ENCODE measurements around the gene NHERF1.

The NHERF1 gene

GRCh38 chr17:74772053-74772452 lies 23.6 kb downstream of the NHERF1 start:
- peaks cover 43% of the 10 kb centered on the region for H3K36me3 ChIP-seq (ENCODE audit: control insufficient read depth, insufficient read depth, low read length, severe bottlenecking)
- DNase-seq (ENCODE audit: low read depth): no peak
- H3K4me1 ChIP-seq (ENCODE audit: control insufficient read depth, insufficient read depth, low read length): peaks cover 31% of the 10 kb centered on the region
- H3K4me3 ChIP-seq (ENCODE audit: low read length): no peak overlapping the region
- H3K27me3 ChIP-seq (replicated peaks; ENCODE audit: control insufficient read depth, insufficient read depth, low read length): no peaks in the 10 kb centered on the region
- no peak overlapping the region for H3K9ac ChIP-seq (ENCODE audit: low read length)
- H3K9me3 ChIP-seq (ENCODE audit: control insufficient read depth, low read length): no peaks in the 10 kb centered on the region

GRCh38 chr17:74773414-74773813 lies 25.0 kb downstream of the NHERF1 start:
- Histone ChIP-seq H3K9me3 (ENCODE audit: control insufficient read depth, low read length) (no peaks in the 10 kb centered on the region), H3K4me3 (ENCODE audit: low read length) (no peak overlapping the region), H3K4me1 (ENCODE audit: control insufficient read depth, insufficient read depth, low read length) (peaks cover 31% of the 10 kb centered on the region), H3K27me3 (replicated peaks; ENCODE audit: control insufficient read depth, insufficient read depth, low read length) (no peaks in the 10 kb centered on the region), H3K36me3 (ENCODE audit: control insufficient read depth, insufficient read depth, low read length, severe bottlenecking) (peaks cover 43% of the 10 kb centered on the region), H3K9ac (ENCODE audit: low read length) (no peak overlapping the region)
- no peak for DNase-seq (ENCODE audit: low read depth)

- peaks cover 30% of the 10 kb centered on the region for H3K4me1 ChIP-seq (ENCODE audit: control insufficient read depth, insufficient read depth, low read length)
- peak overlapping the region; percentile 57 for H3K4me3 ChIP-seq (ENCODE audit: low read length)
- H3K9ac ChIP-seq (ENCODE audit: low read length): no peak overlapping the region
- H3K36me3 ChIP-seq (ENCODE audit: control insufficient read depth, insufficient read depth, low read length, severe bottlenecking): peaks cover 43% of the 10 kb centered on the region
- no peak for DNase-seq (ENCODE audit: low read depth)
- no peaks in the 10 kb centered on the region for H3K27me3 ChIP-seq (replicated peaks; ENCODE audit: control insufficient read depth, insufficient read depth, low read length)
- H3K9me3 ChIP-seq (ENCODE audit: control insufficient read depth, low read length): no peaks in the 10 kb centered on the region
Measured at GRCh38 chr17:74773871-74774286, 25.5 kb downstream of the NHERF1 start.

GRCh38 chr17:74775409-74776043 lies 27.1 kb downstream of the NHERF1 start:
- no peaks in the 10 kb centered on the region for H3K27me3 ChIP-seq (replicated peaks; ENCODE audit: control insufficient read depth, insufficient read depth, low read length)
- H3K4me1 ChIP-seq (ENCODE audit: control insufficient read depth, insufficient read depth, low read length): peaks cover 33% of the 10 kb centered on the region
- DNase-seq (ENCODE audit: low read depth): no peak
- no peaks in the 10 kb centered on the region for H3K9me3 ChIP-seq (ENCODE audit: control insufficient read depth, low read length)
- peak overlapping the region; percentile 96 for H3K4me3 ChIP-seq (ENCODE audit: low read length)
- peak overlapping the region; percentile 95 for H3K9ac ChIP-seq (ENCODE audit: low read length)
- H3K36me3 ChIP-seq (ENCODE audit: control insufficient read depth, insufficient read depth, low read length, severe bottlenecking): peaks cover 43% of the 10 kb centered on the region

GRCh38 chr17:74776044-74776962 lies 27.9 kb downstream of the NHERF1 start, which contains the start of gene NAT9:
NAT9 (minus strand) TSS chr17:74776345; CDS start chr17:74775698, 647 bp downstream.
- Histone ChIP-seq H3K4me1 (ENCODE audit: control insufficient read depth, insufficient read depth, low read length) (peaks cover 33% of the 10 kb centered on the region), H3K9ac (ENCODE audit: low read length) (peak within 1 kb of the TSS; percentile 95), H3K36me3 (ENCODE audit: control insufficient read depth, insufficient read depth, low read length, severe bottlenecking) (peaks cover 42% of the 10 kb centered on the region), H3K27me3 (replicated peaks; ENCODE audit: control insufficient read depth, insufficient read depth, low read length) (no peaks in the 10 kb centered on the region), H3K4me3 (ENCODE audit: low read length) (peak within 1 kb of the TSS; percentile 96), H3K9me3 (ENCODE audit: control insufficient read depth, low read length) (no peaks in the 10 kb centered on the region)
- peak; percentile 99 for DNase-seq (ENCODE audit: low read depth)

GRCh38 chr17:74776990-74777389 lies 28.6 kb downstream of the NHERF1 start:
- Histone ChIP-seq H3K4me1 (ENCODE audit: control insufficient read depth, insufficient read depth, low read length) (peaks cover 33% of the 10 kb centered on the region), H3K9me3 (ENCODE audit: control insufficient read depth, low read length) (no peaks in the 10 kb centered on the region), H3K36me3 (ENCODE audit: control insufficient read depth, insufficient read depth, low read length, severe bottlenecking) (peaks cover 42% of the 10 kb centered on the region), H3K27me3 (replicated peaks; ENCODE audit: control insufficient read depth, insufficient read depth, low read length) (no peaks in the 10 kb centered on the region), H3K4me3 (ENCODE audit: low read length) (peak overlapping the region; percentile 96), H3K9ac (ENCODE audit: low read length) (peak overlapping the region; percentile 95)
- no peak for DNase-seq (ENCODE audit: low read depth)

- H3K36me3 ChIP-seq (ENCODE audit: control insufficient read depth, insufficient read depth, low read length, severe bottlenecking): peaks cover 38% of the 10 kb centered on the region
- no peak overlapping the region for H3K4me3 ChIP-seq (ENCODE audit: low read length)
- H3K4me1 ChIP-seq (ENCODE audit: control insufficient read depth, insufficient read depth, low read length): peaks cover 33% of the 10 kb centered on the region
- H3K9me3 ChIP-seq (ENCODE audit: control insufficient read depth, low read length): no peaks in the 10 kb centered on the region
- H3K27me3 ChIP-seq (replicated peaks; ENCODE audit: control insufficient read depth, insufficient read depth, low read length): no peaks in the 10 kb centered on the region
- no peak for DNase-seq (ENCODE audit: low read depth)
- no peak overlapping the region for H3K9ac ChIP-seq (ENCODE audit: low read length)
Measured at GRCh38 chr17:74777901-74778515, 29.6 kb downstream of the NHERF1 start.

- peak; percentile 22 for DNase-seq (ENCODE audit: low read depth)
- Histone ChIP-seq H3K36me3 (ENCODE audit: control insufficient read depth, insufficient read depth, low read length, severe bottlenecking) (peaks cover 30% of the 10 kb centered on the region), H3K9me3 (ENCODE audit: control insufficient read depth, low read length) (no peaks in the 10 kb centered on the region), H3K9ac (ENCODE audit: low read length) (no peak overlapping the region), H3K27me3 (replicated peaks; ENCODE audit: control insufficient read depth, insufficient read depth, low read length) (no peaks in the 10 kb centered on the region), H3K4me3 (ENCODE audit: low read length) (no peak overlapping the region), H3K4me1 (ENCODE audit: control insufficient read depth, insufficient read depth, low read length) (peaks cover 29% of the 10 kb centered on the region)
Measured at GRCh38 chr17:74778960-74779359, 30.5 kb downstream of the NHERF1 start.

GRCh38 chr17:74779501-74779900 lies 31.1 kb downstream of the NHERF1 start:
- Histone ChIP-seq H3K4me3 (ENCODE audit: low read length) (no peak overlapping the region), H3K27me3 (replicated peaks; ENCODE audit: control insufficient read depth, insufficient read depth, low read length) (no peaks in the 10 kb centered on the region), H3K4me1 (ENCODE audit: control insufficient read depth, insufficient read depth, low read length) (peaks cover 27% of the 10 kb centered on the region)

GRCh38 chr17:74779948-74780400 lies 31.5 kb downstream of the NHERF1 start:
- Histone ChIP-seq H3K4me3 (ENCODE audit: low read length) (no peak overlapping the region), H3K4me1 (ENCODE audit: control insufficient read depth, insufficient read depth, low read length) (peaks cover 26% of the 10 kb centered on the region), H3K36me3 (ENCODE audit: control insufficient read depth, insufficient read depth, low read length, severe bottlenecking) (peaks cover 32% of the 10 kb centered on the region), H3K9ac (ENCODE audit: low read length) (no peak overlapping the region), H3K9me3 (ENCODE audit: control insufficient read depth, low read length) (no peaks in the 10 kb centered on the region), H3K27me3 (replicated peaks; ENCODE audit: control insufficient read depth, insufficient read depth, low read length) (no peaks in the 10 kb centered on the region)
- DNase-seq (ENCODE audit: low read depth): no peak

More at GRCh38 chr17:74779501-74779900, 31.1 kb downstream of the NHERF1 start:
- no peak for DNase-seq (ENCODE audit: low read depth)
- no peak overlapping the region for H3K9ac ChIP-seq (ENCODE audit: low read length)
- H3K36me3 ChIP-seq (ENCODE audit: control insufficient read depth, insufficient read depth, low read length, severe bottlenecking): peaks cover 30% of the 10 kb centered on the region
- no peaks in the 10 kb centered on the region for H3K9me3 ChIP-seq (ENCODE audit: control insufficient read depth, low read length)

Measured in adipocyte (in vitro differentiated cells).